Brain microvascular endothelial cell (primary cell): ENCODE results near the gene HOXD11.

Experiments used
- DNase-seq: peaks from one replicate; pipeline ENCODE4 v3.0.0-alpha.2; 2020
- H3K27ac ChIP-seq: fragments of 250-450 bp; sonication (Bioruptor Pico); 2 replicates; pipeline ENCODE4 v1.5.1; 2020; ENCODE audit warnings: mild to moderate bottlenecking, moderate library complexity
- H3K27me3 ChIP-seq: fragments of 250-450 bp; sonication (Bioruptor Pico); replicated peaks from 2 replicates; pipeline ENCODE4 v1.5.1; 2020; ENCODE audit warnings: mild to moderate bottlenecking
- H3K36me3 ChIP-seq: fragments of 250-450 bp; sonication (Bioruptor Pico); replicated peaks from 2 replicates; pipeline ENCODE4 v1.5.1; 2020; ENCODE audit warnings: mild to moderate bottlenecking
- H3K4me3 ChIP-seq: 2 replicates; pipeline ENCODE4 v1.5.1; 2011; ENCODE audit warnings: low read depth, mild to moderate bottlenecking, control low read depth, low read length, moderate library complexity
- CTCF ChIP-seq: IDR thresholded peaks from 2 replicates; pipeline ENCODE4 v1.5.1; 2011; ENCODE audit warnings: low read depth, mild to moderate bottlenecking, moderate library complexity, low read length, control low read depth, inconsistent platforms; ENCODE audit errors: missing control alignments
- in situ Hi-C: cut with HindIII; loops from 2 replicates; pipeline ENCODE4 v1.10.0; 2017; ENCODE audit warnings: low sequenced_read_pairs, low pct_ligation_motif_present

HOXD11 gene

GRCh38 chr2:176142281-176142680 is 35.2 kb downstream of the HOXD11 start:
- H3K4me3 ChIP-seq, result no peak overlapping the region
- peaks cover 75% of the 10 kb centered on the region for H3K27me3 ChIP-seq
- H3K36me3 ChIP-seq, result no peaks in the 10 kb centered on the region
- no peak for TF ChIP-seq CTCF
- in situ Hi-C loops, result loop anchor here (25.0 kb wide), 1 partner anchor 495 kb away; no protein-coding TSS in a partner anchor
- no peak for DNase-seq
- no peak overlapping the region for H3K27ac ChIP-seq

GRCh38 chr2:176145085-176145969 is 38.2 kb downstream of the HOXD11 start:
- peaks cover 74% of the 10 kb centered on the region for H3K27me3 ChIP-seq

GRCh38 chr2:176146101-176146500 is 39.0 kb downstream of the HOXD11 start:
- no peak overlapping the region for H3K4me3 ChIP-seq
- in situ Hi-C loops, result loop anchor here (25.0 kb wide), 1 partner anchor 491 kb away; no protein-coding TSS in a partner anchor
- TF ChIP-seq CTCF, result no peak

More at GRCh38 chr2:176145085-176145969, 38.2 kb downstream of the HOXD11 start:
- Histone ChIP-seq H3K4me3 (no peak overlapping the region), H3K36me3 (no peaks in the 10 kb centered on the region), H3K27ac (no peak overlapping the region)
- in situ Hi-C loops, result loop anchor here (25.0 kb wide), 1 partner anchor 492 kb away; no protein-coding TSS in a partner anchor
- DNase-seq, result no peak
- no peak for TF ChIP-seq CTCF

GRCh38 chr2:176146645-176147044 is 39.6 kb downstream of the HOXD11 start:
- Histone ChIP-seq H3K36me3 (no peaks in the 10 kb centered on the region), H3K27me3 (peaks cover 74% of the 10 kb centered on the region), H3K4me3 (no peak overlapping the region), H3K27ac (no peak overlapping the region)
- no peak for TF ChIP-seq CTCF
- in situ Hi-C loops, result loop anchor here (25.0 kb wide), 1 partner anchor 491 kb away; no protein-coding TSS in a partner anchor
- DNase-seq, result no peak

More at GRCh38 chr2:176146101-176146500, 39.0 kb downstream of the HOXD11 start:
- Histone ChIP-seq H3K27me3 (peaks cover 74% of the 10 kb centered on the region), H3K27ac (no peak overlapping the region), H3K36me3 (no peaks in the 10 kb centered on the region)
- DNase-seq, result no peak

- DNase-seq, result no peak
- no peak overlapping the region for H3K4me3 ChIP-seq
- H3K27ac ChIP-seq, result no peak overlapping the region
- in situ Hi-C loops, result loop anchor here (25.0 kb wide), 1 partner anchor 490 kb away; no protein-coding TSS in a partner anchor
- peaks cover 77% of the 10 kb centered on the region for H3K27me3 ChIP-seq
- TF ChIP-seq CTCF, result no peak
- H3K36me3 ChIP-seq, result no peaks in the 10 kb centered on the region
Measured at GRCh38 chr2:176147210-176147799, 40.2 kb downstream of the HOXD11 start.
